MM.1S (cell line): Measurements from ENCODE around the gene LYL1.

Experiments used
- DNase-seq: peaks from one replicate; pipeline ENCODE4 v3.0.0-alpha.2; 2015
- H2AFZ ChIP-seq: fragments of 300-600 bp; sonication (generic); 2 replicates; pipeline ENCODE4 v1.6.0; 2016; ENCODE audit warnings: antibody characterized with exemption, low read length
- H3F3A ChIP-seq: fragments of 300-600 bp; sonication (generic); 2 replicates; pipeline ENCODE4 v1.6.1; 2016; ENCODE audit warnings: mild to moderate bottlenecking, antibody characterized with exemption, low read length, moderate library complexity, mixed read lengths; ENCODE audit not compliant: insufficient read depth
- H3K27ac ChIP-seq: fragments of 300-600 bp; sonication (generic); 2 replicates; pipeline ENCODE4 v1.5.1; 2016; ENCODE audit warnings: mild to moderate bottlenecking, low read length
- H3K27me3 ChIP-seq: fragments of 300-600 bp; sonication (generic); replicated peaks from 2 replicates; pipeline ENCODE4 v1.6.0; 2016; ENCODE audit warnings: low read length; ENCODE audit not compliant: insufficient read depth
- H3K36me3 ChIP-seq: fragments of 300-600 bp; sonication (generic); replicated peaks from 2 replicates; pipeline ENCODE4 v1.6.1; 2016; ENCODE audit warnings: mild to moderate bottlenecking, low read length, mixed read lengths; ENCODE audit not compliant: insufficient read depth
- H3K4me1 ChIP-seq: fragments of 300-600 bp; sonication (generic); 2 replicates; pipeline ENCODE4 v1.6.1; 2016; ENCODE audit warnings: low read length, mixed read lengths
- H3K4me2 ChIP-seq: fragments of 300-600 bp; sonication (generic); 2 replicates; pipeline ENCODE4 v1.6.0; 2016; ENCODE audit warnings: low read depth, low read length
- H3K4me3 ChIP-seq: fragments of 300-600 bp; sonication (generic); 2 replicates; pipeline ENCODE4 v1.5.1; 2016; ENCODE audit warnings: low read length, mixed read lengths
- H3K79me2 ChIP-seq: fragments of 300-600 bp; sonication (generic); 2 replicates; pipeline ENCODE4 v1.6.1; 2016; ENCODE audit warnings: mixed run types, low read length, mixed read lengths
- H3K9ac ChIP-seq: fragments of 300-600 bp; sonication (generic); 2 replicates; pipeline ENCODE4 v1.6.1; 2016; ENCODE audit warnings: low read length, mixed read lengths
- H3K9me2 ChIP-seq: fragments of 300-600 bp; sonication (generic); replicated peaks from 2 replicates; pipeline ENCODE4 v1.6.1; 2016; ENCODE audit warnings: mild to moderate bottlenecking, low read length, mixed read lengths; ENCODE audit not compliant: insufficient read depth
- H3K9me3 ChIP-seq: fragments of 300-600 bp; sonication (generic); replicated peaks from 2 replicates; pipeline ENCODE4 v1.6.1; 2016; ENCODE audit warnings: mild to moderate bottlenecking, low read length, mixed read lengths; ENCODE audit not compliant: insufficient read depth
- H4K20me1 ChIP-seq: fragments of 300-600 bp; sonication (generic); 2 replicates; pipeline ENCODE4 v1.6.1; 2016; ENCODE audit warnings: mild to moderate bottlenecking, low read length, moderate library complexity, mixed read lengths; ENCODE audit not compliant: insufficient read depth
- EZH2 ChIP-seq: fragments of 300-600 bp; sonication (generic); optimal IDR thresholded peaks from 2 replicates; pipeline ENCODE3; 2017; ENCODE audit warnings: low read depth, mild to moderate bottlenecking, antibody characterized with exemption, low read length, mixed read lengths
- EZH2phosphoT487 ChIP-seq: fragments of 300-600 bp; sonication (generic); IDR thresholded peaks from 2 replicates; pipeline ENCODE4 v1.6.1; 2018; ENCODE audit warnings: antibody characterized with exemption, low read length
- TF ChIP-seq, protein P1 (sequence below): fragments of 300-600 bp; sonication (generic); IDR thresholded peaks from 2 replicates; pipeline ENCODE4 v1.5.1; 2016; ENCODE audit warnings: antibody characterized with exemption, low read length, mixed read lengths

LYL1 gene

GRCh38 chr19:13089857-13090507, 12.7 kb downstream of the LYL1 start:
- TF ChIP-seq EZH2, result no peak
- no peak for TF ChIP-seq EZH2phosphoT487
- TF ChIP-seq, protein P1, sequence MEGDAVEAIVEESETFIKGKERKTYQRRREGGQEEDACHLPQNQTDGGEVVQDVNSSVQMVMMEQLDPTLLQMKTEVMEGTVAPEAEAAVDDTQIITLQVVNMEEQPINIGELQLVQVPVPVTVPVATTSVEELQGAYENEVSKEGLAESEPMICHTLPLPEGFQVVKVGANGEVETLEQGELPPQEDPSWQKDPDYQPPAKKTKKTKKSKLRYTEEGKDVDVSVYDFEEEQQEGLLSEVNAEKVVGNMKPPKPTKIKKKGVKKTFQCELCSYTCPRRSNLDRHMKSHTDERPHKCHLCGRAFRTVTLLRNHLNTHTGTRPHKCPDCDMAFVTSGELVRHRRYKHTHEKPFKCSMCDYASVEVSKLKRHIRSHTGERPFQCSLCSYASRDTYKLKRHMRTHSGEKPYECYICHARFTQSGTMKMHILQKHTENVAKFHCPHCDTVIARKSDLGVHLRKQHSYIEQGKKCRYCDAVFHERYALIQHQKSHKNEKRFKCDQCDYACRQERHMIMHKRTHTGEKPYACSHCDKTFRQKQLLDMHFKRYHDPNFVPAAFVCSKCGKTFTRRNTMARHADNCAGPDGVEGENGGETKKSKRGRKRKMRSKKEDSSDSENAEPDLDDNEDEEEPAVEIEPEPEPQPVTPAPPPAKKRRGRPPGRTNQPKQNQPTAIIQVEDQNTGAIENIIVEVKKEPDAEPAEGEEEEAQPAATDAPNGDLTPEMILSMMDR, result no peak
- Histone ChIP-seq H3K79me2 (no peaks in the 10 kb centered on the region), H3K9me2 (no peaks in the 10 kb centered on the region), H3F3A (no peaks in the 10 kb centered on the region), H2AFZ (no peak overlapping the region), H3K27me3 (peaks cover 11% of the 10 kb centered on the region), H3K4me1 (peaks cover 6% of the 10 kb centered on the region), H3K27ac (no peak overlapping the region), H4K20me1 (no peaks in the 10 kb centered on the region), H3K36me3 (no peaks in the 10 kb centered on the region), H3K9me3 (no peaks in the 10 kb centered on the region), H3K4me3 (no peak overlapping the region), H3K4me2 (no peak overlapping the region), H3K9ac (no peak overlapping the region)
- no peak for DNase-seq

- TF ChIP-seq EZH2, result no peak
- TF ChIP-seq, protein P1, result peak; percentile 55
- no peak overlapping the region for H3K4me2 ChIP-seq
- H3K9me2 ChIP-seq, result no peaks in the 10 kb centered on the region
- no peak overlapping the region for H2AFZ ChIP-seq
- H3K36me3 ChIP-seq, result no peaks in the 10 kb centered on the region
- H3K4me3 ChIP-seq, result no peak overlapping the region
- no peak overlapping the region for H3K27ac ChIP-seq
- H4K20me1 ChIP-seq, result no peaks in the 10 kb centered on the region
- no peak overlapping the region for H3K9ac ChIP-seq
- peaks cover 4% of the 10 kb centered on the region for H3K27me3 ChIP-seq
- no peaks in the 10 kb centered on the region for H3K79me2 ChIP-seq
- peak; percentile 24 for DNase-seq
- peaks cover 7% of the 10 kb centered on the region for H3K4me1 ChIP-seq
- H3K9me3 ChIP-seq, result no peaks in the 10 kb centered on the region
- H3F3A ChIP-seq, result no peaks in the 10 kb centered on the region
Observed at GRCh38 chr19:13089139-13089856, 13.4 kb downstream of the LYL1 start.

DNA sequence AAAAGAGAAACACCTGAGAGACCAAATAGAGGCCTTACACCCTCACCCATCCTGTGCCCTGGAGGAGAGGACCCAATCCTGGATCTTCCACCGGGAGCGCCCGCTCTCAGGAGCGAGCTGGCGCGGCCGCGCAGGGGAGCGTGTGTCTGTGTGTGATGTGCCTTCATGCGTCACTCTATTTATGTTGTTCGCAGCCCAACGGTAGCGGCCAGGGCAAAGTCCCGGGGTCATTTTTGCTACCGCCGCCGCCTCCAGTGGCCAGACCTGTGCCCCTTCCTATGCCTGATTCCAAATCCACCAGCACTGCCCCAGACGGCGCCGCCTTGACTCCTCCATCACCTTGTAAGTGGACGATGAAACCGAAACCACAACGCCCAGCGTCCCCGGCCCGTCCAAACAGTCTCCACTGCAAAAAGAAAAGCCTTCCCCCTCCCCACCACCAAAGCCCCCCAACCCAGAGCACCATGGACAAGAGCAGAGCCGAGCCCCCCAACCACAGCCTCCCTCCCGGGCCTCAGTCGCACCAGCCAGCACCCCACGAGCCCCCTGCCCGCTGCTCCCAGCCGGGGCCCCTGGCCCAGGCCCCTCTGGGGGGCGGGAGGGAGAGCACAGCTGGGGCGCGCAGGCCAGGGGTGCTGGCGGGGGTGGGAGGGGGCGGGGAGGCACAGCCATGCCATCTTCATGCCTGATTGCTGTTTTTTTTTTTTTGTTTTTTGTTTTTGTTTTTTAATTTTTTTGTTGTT, 14.7 kb downstream of the LYL1 start:
- H3K79me2 ChIP-seq, result no peaks in the 10 kb centered on the region
- no peak overlapping the region for H2AFZ ChIP-seq
- no peak for DNase-seq
- no peaks in the 10 kb centered on the region for H3K9me3 ChIP-seq
- H3K4me3 ChIP-seq, result no peak overlapping the region
- H3K27me3 ChIP-seq, result no peaks in the 10 kb centered on the region; the same call in 1 of the 2 replicates
- no peaks in the 10 kb centered on the region for H3K36me3 ChIP-seq
- H3K4me2 ChIP-seq, result no peak overlapping the region
- no peak overlapping the region for H3K27ac ChIP-seq
- no peaks in the 10 kb centered on the region for H4K20me1 ChIP-seq
- H3K9me2 ChIP-seq, result no peaks in the 10 kb centered on the region
- H3K4me1 ChIP-seq, result peaks cover 7% of the 10 kb centered on the region
- TF ChIP-seq, protein P1, result no peak
- TF ChIP-seq EZH2 (no peak), EZH2phosphoT487 (no peak)
- no peaks in the 10 kb centered on the region for H3F3A ChIP-seq
- H3K9ac ChIP-seq, result no peak overlapping the region
